IMR-90 (cell line): ENCODE measurements around the gene GABRA1.

Experiments
- BHLHE40 ChIP-seq: fragments of 150-350 bp; IDR thresholded peaks from 2 replicates; pipeline ENCODE4 v1.6.1; 2016; ENCODE audit warnings: mild to moderate bottlenecking, low read depth, low read length
- CEBPB ChIP-seq: IDR thresholded peaks from 2 replicates; pipeline ENCODE4 v1.6.1; 2012; ENCODE audit warnings: low read depth, low read length, improper control_type of control experiment
- CTCF ChIP-seq: conservative IDR thresholded peaks from 2 replicates; pipeline ENCODE4 v1.5.1; 2012; ENCODE audit warnings: mild to moderate bottlenecking, low read depth, low read length, improper control_type of control experiment
- FOS ChIP-seq: fragments of 150-350 bp; IDR thresholded peaks from 2 replicates; pipeline ENCODE4 v1.6.1; 2016; ENCODE audit warnings: low read depth, low read length
- MAFK ChIP-seq: IDR thresholded peaks from 2 replicates; pipeline ENCODE4 v1.6.1; 2012; ENCODE audit warnings: low read depth, low read length, improper control_type of control experiment
- POLR2A ChIP-seq: IDR thresholded peaks from 2 replicates; pipeline ENCODE4 v1.6.1; 2012; ENCODE audit warnings: mild to moderate bottlenecking, low read depth, low read length
- RAD21 ChIP-seq: IDR thresholded peaks from 2 replicates; pipeline ENCODE4 v1.6.1; 2012; ENCODE audit warnings: low read length, improper control_type of control experiment
- USF2 ChIP-seq: fragments of 150-350 bp; IDR thresholded peaks from 2 replicates; pipeline ENCODE4 v1.6.1; 2017; ENCODE audit warnings: mild to moderate bottlenecking, antibody characterized with exemption, low read length, low read depth
- TF ChIP-seq, protein P1 (sequence below): fragments of 150-350 bp; IDR thresholded peaks from 2 replicates; pipeline ENCODE4 v1.6.1; 2016; ENCODE audit warnings: low read depth, mild to moderate bottlenecking, low read length, moderate library complexity, borderline replicate concordance

DNA sequence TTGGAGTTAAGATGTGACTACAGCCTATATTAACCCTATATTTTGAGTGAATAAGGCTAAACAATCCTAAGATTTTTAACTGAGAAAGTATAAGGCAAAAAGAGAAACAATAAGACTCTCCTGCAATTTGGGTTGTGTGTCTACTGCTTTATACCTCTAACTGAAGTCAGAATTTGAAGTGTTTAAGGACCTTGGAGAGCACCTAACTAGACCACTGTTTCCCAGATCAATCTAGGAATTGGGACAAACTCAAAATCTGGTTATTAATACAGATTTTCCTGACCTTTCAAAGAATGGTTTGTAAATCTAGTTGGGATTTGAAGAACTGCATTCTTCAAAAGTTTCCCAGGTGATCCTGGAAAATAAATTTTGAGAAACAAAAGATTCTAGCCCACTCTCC, 42.1 kb downstream of the GABRA1 start:
- no peak for TF ChIP-seq POLR2A
- no peak for TF ChIP-seq CTCF
- no peak for TF ChIP-seq BHLHE40
- no peak for TF ChIP-seq USF2
- TF ChIP-seq FOS = no peak
- TF ChIP-seq RAD21 = no peak
- no peak for TF ChIP-seq CEBPB
- TF ChIP-seq, protein P1, sequence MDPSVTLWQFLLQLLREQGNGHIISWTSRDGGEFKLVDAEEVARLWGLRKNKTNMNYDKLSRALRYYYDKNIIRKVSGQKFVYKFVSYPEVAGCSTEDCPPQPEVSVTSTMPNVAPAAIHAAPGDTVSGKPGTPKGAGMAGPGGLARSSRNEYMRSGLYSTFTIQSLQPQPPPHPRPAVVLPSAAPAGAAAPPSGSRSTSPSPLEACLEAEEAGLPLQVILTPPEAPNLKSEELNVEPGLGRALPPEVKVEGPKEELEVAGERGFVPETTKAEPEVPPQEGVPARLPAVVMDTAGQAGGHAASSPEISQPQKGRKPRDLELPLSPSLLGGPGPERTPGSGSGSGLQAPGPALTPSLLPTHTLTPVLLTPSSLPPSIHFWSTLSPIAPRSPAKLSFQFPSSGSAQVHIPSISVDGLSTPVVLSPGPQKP = no peak
- no peak for TF ChIP-seq MAFK
